Measurements from ENCODE around the gene MYO5B.
"Not testable (repeated sequence)": the region's sequence is repeated elsewhere in the genome, so short reads cannot be mapped to it uniquely, and the experiment has no call there.

The MYO5B gene

GRCh38 chr18:49789560-49790134 is 405.3 kb downstream of the MYO5B start:
- DNase-seq (ENCODE audit: low read depth) = not testable (repeated sequence)

DNA sequence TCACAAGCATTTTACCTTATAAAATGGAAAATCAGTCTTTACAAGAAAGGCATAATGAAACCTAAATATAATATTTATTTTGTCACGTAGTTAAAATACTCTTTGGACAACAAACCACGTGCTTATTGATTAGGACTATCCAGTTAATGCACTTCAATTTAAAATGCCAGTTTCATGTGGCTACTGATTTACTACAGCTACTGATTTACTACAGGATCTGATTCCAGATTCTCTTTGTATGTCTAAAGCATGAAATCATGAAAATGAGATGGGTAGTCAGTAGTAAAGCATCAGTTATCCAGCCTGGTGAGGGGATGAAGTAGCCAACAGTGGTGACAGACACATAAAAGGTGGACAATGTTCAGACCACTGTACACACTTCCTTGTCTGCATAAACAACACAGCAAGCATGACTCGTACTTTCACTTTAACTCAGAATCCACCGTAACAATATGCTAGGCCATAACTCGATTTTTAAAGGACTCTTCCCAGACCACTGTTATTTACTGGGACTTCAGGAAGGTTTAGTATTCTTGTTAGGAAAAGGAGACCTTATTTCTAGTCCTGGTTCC is 406.5 kb downstream of the MYO5B start:
- no peak for DNase-seq (ENCODE audit: low read depth)

- DNase-seq (ENCODE audit: low read depth) = no peak
Measured at GRCh38 chr18:49786019-49786720, 408.8 kb downstream of the MYO5B start.

GRCh38 chr18:49784427-49785185 is 410.3 kb downstream of the MYO5B start:
- no peak for DNase-seq (ENCODE audit: low read depth)

GRCh38 chr18:49783631-49784030 is 411.3 kb downstream of the MYO5B start:
- not testable (repeated sequence) for DNase-seq (ENCODE audit: low read depth)

DNA sequence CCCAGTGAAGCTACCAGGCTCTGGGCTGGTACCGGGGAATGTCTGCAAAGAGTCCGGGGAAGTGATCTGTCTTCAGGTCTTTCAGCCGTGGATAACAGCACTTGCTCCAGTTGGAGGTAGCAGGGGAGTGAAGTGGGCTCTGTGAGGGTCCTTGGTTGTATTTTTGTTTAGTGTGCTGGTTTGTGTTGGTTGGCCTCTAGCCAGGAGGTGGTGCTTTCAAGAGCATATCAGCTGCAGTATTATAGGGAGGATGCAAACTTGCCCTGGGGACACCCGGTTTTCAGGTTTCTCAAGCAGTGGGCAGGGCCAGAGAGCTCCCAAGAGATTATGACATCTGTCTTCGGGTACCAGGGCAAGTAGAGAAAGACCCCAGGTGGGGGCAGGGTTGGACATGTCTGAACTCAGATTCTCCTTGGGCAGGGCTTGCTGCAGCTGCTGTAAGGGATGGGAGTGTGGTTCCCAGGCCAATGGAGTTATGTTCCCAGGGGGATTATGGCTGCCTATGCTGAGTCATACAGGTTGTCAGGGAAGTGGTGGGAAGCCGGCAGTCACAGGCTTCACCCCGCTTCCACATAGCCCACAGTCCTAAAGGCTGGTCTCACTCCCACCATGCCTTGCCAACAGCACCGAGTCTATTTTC is 416.0 kb downstream of the MYO5B start:
- no peak for DNase-seq (ENCODE audit: low read depth)

Measured in CMK (cell line).